IMR-90 (cell line): ENCODE measurements around the gene UNK. TPM values are rescaled to one million over a fixed set of nuclear protein-coding genes. Genes with fewer than 3 reads are reported as not detected.

ENCODE experiments used
- ATAC-seq: fragments of 200-7000 bp; cut with Tn5 transposase; 2 replicates; pipeline ENCODE4 v1.9.1; 2020; ENCODE audit warnings: low read depth, mild to moderate bottlenecking, moderate library complexity
- BruUV-seq: library from RNA; stranded (reverse); fragments of 400-500 nt; replicated peaks from 2 replicates; lab custom pipeline; 2021; lab: Mats Ljungman, UMichigan
- CTCF ChIA-PET: fragments of 300-600 bp; formaldehyde crosslinking; extraction: SDS; loops from one replicate; lab custom pipeline; 2021; ENCODE audit warnings: antibody characterized with exemption; lab: Yijun Ruan, JAX
- POLR2A ChIA-PET: fragments of 300-600 bp; sonication (Branson Sonifier 250); formaldehyde crosslinking; loops from one replicate; lab custom pipeline; 2022; ENCODE audit warnings: antibody characterized with exemption; ENCODE audit not compliant: unreplicated experiment; lab: Charles Lee
- DNase-seq: peaks from one replicate; pipeline ENCODE4 v3.0.0; 2013
- H2AFZ ChIP-seq: replicated peaks from 2 replicates; pipeline ENCODE3; 2013; ENCODE audit warnings: low read length, mild to moderate bottlenecking; ENCODE audit not compliant: poor library complexity
- H2AK5ac ChIP-seq: 2 replicates; pipeline ENCODE4 v1.6.1; 2013; ENCODE audit warnings: low read depth, low read length, inconsistent platforms
- H2AK9ac ChIP-seq: replicated peaks from 2 replicates; pipeline ENCODE3; 2013; ENCODE audit warnings: mild to moderate bottlenecking, low read depth, low read length, moderate library complexity; ENCODE audit not compliant: poor library complexity
- H2BK120ac ChIP-seq: 2 replicates; pipeline ENCODE4 v1.6.1; 2013; ENCODE audit warnings: low read depth, low read length, inconsistent platforms
- H2BK15ac ChIP-seq: 3 replicates; pipeline ENCODE4 v1.6.1; 2013; ENCODE audit warnings: low read depth, low read length, inconsistent platforms
- H2BK20ac ChIP-seq: 2 replicates; pipeline ENCODE4 v1.6.1; 2013; ENCODE audit warnings: low read depth, mild to moderate bottlenecking, inconsistent platforms, low read length, moderate library complexity
- H2BK5ac ChIP-seq: 2 replicates; pipeline ENCODE4 v1.6.1; 2013; ENCODE audit warnings: mild to moderate bottlenecking, low read depth, low read length, inconsistent platforms; ENCODE audit not compliant: poor library complexity, severe bottlenecking
- H3K14ac ChIP-seq: replicated peaks from 2 replicates; pipeline ENCODE4 v1.6.1; 2013; ENCODE audit warnings: low read depth, low read length, inconsistent platforms
- H3K18ac ChIP-seq: 2 replicates; pipeline ENCODE4 v1.6.1; 2013; ENCODE audit warnings: low read depth, low read length, control low read depth
- H3K23ac ChIP-seq: 2 replicates; pipeline ENCODE4 v1.6.1; 2013; ENCODE audit warnings: low read depth, low read length, inconsistent platforms
- H3K27ac ChIP-seq: 2 replicates; pipeline ENCODE4 v1.5.1; 2013; ENCODE audit warnings: mild to moderate bottlenecking, control low read depth, low read length; ENCODE audit not compliant: insufficient read depth
- H3K27me3 ChIP-seq: 2 replicates; pipeline ENCODE4 v1.6.1; 2013; ENCODE audit warnings: low read length; ENCODE audit not compliant: control insufficient read depth, insufficient read depth
- H3K36me3 ChIP-seq: 2 replicates; pipeline ENCODE4 v1.6.1; 2013; ENCODE audit warnings: low read length, mixed read lengths; ENCODE audit not compliant: control insufficient read depth, insufficient read depth
- H3K4ac ChIP-seq: 2 replicates; pipeline ENCODE4 v1.6.1; 2013; ENCODE audit warnings: low read depth, low read length, inconsistent platforms
- H3K4me1 ChIP-seq: 2 replicates; pipeline ENCODE4 v1.6.1; 2013; ENCODE audit warnings: low read length, mixed read lengths; ENCODE audit not compliant: control insufficient read depth, insufficient read depth
- H3K4me2 ChIP-seq: 2 replicates; pipeline ENCODE4 v1.6.1; 2013; ENCODE audit warnings: low read depth, mild to moderate bottlenecking, control low read depth, low read length, moderate library complexity
- H3K4me3 ChIP-seq: 2 replicates; pipeline ENCODE4 v1.5.1; 2013; ENCODE audit warnings: low read depth, mild to moderate bottlenecking, control low read depth, low read length, moderate library complexity; ENCODE audit not compliant: insufficient read depth
- H3K56ac ChIP-seq: 2 replicates; pipeline ENCODE4 v1.6.1; 2013; ENCODE audit warnings: low read length, inconsistent platforms; ENCODE audit not compliant: insufficient read depth; ENCODE audit errors: extremely low read depth
- H3K79me1 ChIP-seq, 2 experiments: 2 replicates each; pipeline ENCODE4 v1.6.1; 2013; ENCODE audit warnings: low read length in 2 of 2, inconsistent platforms in 1 of 2, low read depth in 1 of 2
- H3K9ac ChIP-seq: 2 replicates; pipeline ENCODE4 v1.6.1; 2013; ENCODE audit warnings: low read depth, low read length, control low read depth
- H3K9me1 ChIP-seq: 2 replicates; pipeline ENCODE4 v1.6.1; 2013; ENCODE audit warnings: low read length, inconsistent platforms; ENCODE audit not compliant: insufficient read depth
- H3K9me3 ChIP-seq: 2 replicates; pipeline ENCODE4 v1.6.1; 2013; ENCODE audit warnings: low read length; ENCODE audit not compliant: control insufficient read depth, insufficient read depth
- H4K20me1 ChIP-seq: 2 replicates; pipeline ENCODE4 v1.6.1; 2013; ENCODE audit warnings: low read length, inconsistent platforms; ENCODE audit not compliant: insufficient read depth
- H4K5ac ChIP-seq: 2 replicates; pipeline ENCODE4 v1.6.1; 2013; ENCODE audit warnings: mild to moderate bottlenecking, low read depth, low read length, control low read depth
- H4K8ac ChIP-seq, 2 experiments: 2 replicates each; pipeline ENCODE4 v1.6.1; 2013; ENCODE audit warnings: low read depth in 2 of 2, low read length in 2 of 2, control low read depth in 1 of 2, inconsistent platforms in 1 of 2
- H4K91ac ChIP-seq: 2 replicates; pipeline ENCODE4 v1.6.1; 2013; ENCODE audit warnings: low read depth, low read length, inconsistent platforms; ENCODE audit not compliant: insufficient read depth
- BHLHE40 ChIP-seq: fragments of 150-350 bp; IDR thresholded peaks from 2 replicates; pipeline ENCODE4 v1.6.1; 2016; ENCODE audit warnings: mild to moderate bottlenecking, low read depth, low read length
- CEBPB ChIP-seq: IDR thresholded peaks from 2 replicates; pipeline ENCODE4 v1.6.1; 2012; ENCODE audit warnings: low read depth, low read length, improper control_type of control experiment
- CHD1 ChIP-seq: IDR thresholded peaks from 2 replicates; pipeline ENCODE4 v1.6.1; 2012; ENCODE audit warnings: low read depth, low read length, improper control_type of control experiment
- FOS ChIP-seq: fragments of 150-350 bp; IDR thresholded peaks from 2 replicates; pipeline ENCODE4 v1.6.1; 2016; ENCODE audit warnings: low read depth, low read length
- MAFK ChIP-seq: IDR thresholded peaks from 2 replicates; pipeline ENCODE4 v1.6.1; 2012; ENCODE audit warnings: low read depth, low read length, improper control_type of control experiment
- MAZ ChIP-seq: IDR thresholded peaks from 2 replicates; pipeline ENCODE4 v1.6.1; 2012; ENCODE audit warnings: low read depth, mild to moderate bottlenecking, low read length, improper control_type of control experiment, moderate library complexity, borderline replicate concordance
- NFE2L2 ChIP-seq: fragments of 150-350 bp; IDR thresholded peaks from 2 replicates; pipeline ENCODE4 v1.6.1; 2016; ENCODE audit warnings: low read depth, mild to moderate bottlenecking, low read length
- RAD21 ChIP-seq: IDR thresholded peaks from 2 replicates; pipeline ENCODE4 v1.6.1; 2012; ENCODE audit warnings: low read length, improper control_type of control experiment
- RCOR1 ChIP-seq: IDR thresholded peaks from 2 replicates; pipeline ENCODE4 v1.6.1; 2012; ENCODE audit warnings: mild to moderate bottlenecking, low read length, improper control_type of control experiment; ENCODE audit not compliant: insufficient replicate concordance
- RFX5 ChIP-seq: IDR thresholded peaks from 2 replicates; pipeline ENCODE4 v1.8.0; 2012; ENCODE audit warnings: low read depth, mild to moderate bottlenecking, low read length, moderate library complexity
- SMC3 ChIP-seq: fragments of 150-350 bp; IDR thresholded peaks from 2 replicates; pipeline ENCODE4 v1.6.1; 2016; ENCODE audit warnings: low read depth, mild to moderate bottlenecking, antibody characterized with exemption, low read length, moderate library complexity
- WGBS, 2 experiments: methylation state at CpG; one replicate each; pipeline versions ENCODE4 v1.1.5 to v1.1.7; 2013; ENCODE audit warnings: missing lambda C conversion rate in 2 of 2; ENCODE audit not compliant: insufficient read length in 1 of 2; ENCODE audit errors: extremely low coverage in 2 of 2; 5-methylcytosine and 5-hydroxymethylcytosine counted together
- dilution Hi-C: fragments of 300-500 bp; cut with HindIII; formaldehyde crosslinking; loops from one replicate; pipeline ENCODE4 v1.14.3; 2018; ENCODE audit warnings: low sequenced_read_pairs; ENCODE audit not compliant: unreplicated experiment
- in situ Hi-C: fragments of 300-500 bp; cut with MboI; formaldehyde crosslinking; loops from 3 replicates; pipeline ENCODE4 v1.14.3; 2019; ENCODE audit warnings: low sequenced_read_pairs, inconsistent platforms, mixed read lengths
- intact Hi-C: fragments of 100-400 bp; cut with micrococcal nuclease; formaldehyde crosslinking; loops from 2 replicates; pipeline ENCODE4 v1.10.0; 2022
- polyA plus RNA-seq, 3 experiments: library from polyadenylated mRNA; depleted of rRNA; stranded (reverse); fragments of >200 nt; gene quantifications; 2 replicates each; pipeline ENCODE4 v1.2.3, GENCODE V29; 2012; ENCODE audit warnings: low replicate concordance in 1 of 3
- total RNA-seq: library from RNA; depleted of rRNA; stranded (reverse); fragments of >200 nt; gene quantifications from 2 replicates; pipeline ENCODE4 v1.2.3, GENCODE V29; 2012
- TF ChIP-seq, protein P1 (sequence below): fragments of 150-350 bp; IDR thresholded peaks from 2 replicates; pipeline ENCODE4 v1.6.1; 2017; ENCODE audit warnings: mild to moderate bottlenecking, antibody characterized with exemption, low read length, low read depth
- TF ChIP-seq, protein P2 (sequence below): conservative IDR thresholded peaks from 2 replicates; pipeline ENCODE4 v1.5.1; 2012; ENCODE audit warnings: mild to moderate bottlenecking, low read depth, low read length, improper control_type of control experiment
- TF ChIP-seq, protein P3 (sequence below): fragments of 150-350 bp; IDR thresholded peaks from 2 replicates; pipeline ENCODE4 v1.6.1; 2016; ENCODE audit warnings: low read depth, mild to moderate bottlenecking, low read length, moderate library complexity, borderline replicate concordance

The UNK gene
- total and polyA plus RNA-seq, 2 of the 4 experiments (the other 2 are of a cell fraction) = 15.4 to 17.3 TPM

DNA sequence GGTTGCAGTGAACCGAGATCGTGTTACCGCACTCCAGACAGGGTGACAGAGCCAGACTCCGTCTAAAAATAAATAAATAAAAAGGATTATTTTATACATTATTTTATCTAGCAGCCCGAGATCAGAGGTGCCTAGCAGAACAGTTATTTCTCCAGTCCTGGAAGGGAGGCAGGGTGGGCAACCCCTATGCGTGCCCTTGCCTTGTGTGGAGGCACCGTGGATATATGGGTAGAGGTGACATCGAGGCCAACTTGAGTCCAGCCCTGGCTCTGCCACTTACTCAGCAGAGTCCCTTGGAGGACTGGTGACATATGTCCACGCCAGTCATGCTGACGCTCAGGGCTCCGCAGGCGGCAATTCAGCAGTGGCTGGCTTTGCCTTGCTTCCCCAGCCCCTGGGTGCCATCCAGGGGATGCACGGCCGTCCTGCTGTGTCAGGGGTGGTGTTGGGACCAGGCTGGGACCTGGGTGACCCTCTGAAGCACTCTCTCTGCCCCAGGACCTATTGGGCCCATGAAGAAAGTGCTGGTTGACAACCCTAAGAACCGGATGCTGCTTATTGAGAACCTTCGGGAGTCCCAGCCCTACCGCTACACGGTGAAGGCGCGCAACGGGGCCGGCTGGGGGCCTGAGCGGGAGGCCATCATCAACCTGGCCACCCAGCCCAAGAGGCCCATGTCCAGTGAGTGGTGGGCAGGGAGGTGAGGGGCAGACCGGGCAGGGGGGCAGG lies 32.8 kb upstream of the UNK start:
- Histone ChIP-seq H4K91ac (no peak overlapping the region), H4K8ac (no peak overlapping the region), H3K4ac (no peak overlapping the region), H3K23ac (no peak overlapping the region), H2AK5ac (no peak overlapping the region), H4K5ac (no peak overlapping the region), H4K20me1 (no peaks in the 10 kb centered on the region), H3K4me1 (peaks cover 6% of the 10 kb centered on the region), H2BK120ac (no peak overlapping the region), H3K27me3 (no peaks in the 10 kb centered on the region; the same call in 1 of the 2 replicates), H2BK5ac (no peak overlapping the region), H3K79me1 (no peaks in the 10 kb centered on the region), H3K18ac (no peak overlapping the region), H2AFZ (no peak overlapping the region), H3K9ac (no peak overlapping the region), H3K4me3 (no peak overlapping the region), H2BK20ac (no peak overlapping the region), H3K56ac (no peak overlapping the region), H3K36me3 (no peaks in the 10 kb centered on the region), H2BK15ac (no peak overlapping the region), H2AK9ac (no peak overlapping the region), H3K9me1 (0 out of 2 replicates have a peak, but pooled peaks cover 3% of the 10 kb centered on the region), H3K9me3 (no peaks in the 10 kb centered on the region), H3K27ac (no peak overlapping the region), H3K4me2 (no peak overlapping the region), H3K14ac (no peak overlapping the region)
- no peak for ATAC-seq
- dilution Hi-C loops (no loop called here), intact Hi-C loops (no loop called here), in situ Hi-C loops (no loop called here)
- DNase-seq = no peak
- 83% methylated on average over 6 of the region's 24 CpGs; no CpG with 5 or more reads in 1 of the 2 experiments for WGBS, 2 experiments
- ChIA-PET POLR2A (no interaction called here), CTCF (no interaction called here)
- TF ChIP-seq FOS (no peak), BHLHE40 (no peak), RAD21 (no peak), RCOR1 (no peak), MAFK (no peak), CEBPB (no peak), MAZ (no peak), CHD1 (no peak), SMC3 (no peak), NFE2L2 (no peak), RFX5 (no peak)
- TF ChIP-seq, protein P1, sequence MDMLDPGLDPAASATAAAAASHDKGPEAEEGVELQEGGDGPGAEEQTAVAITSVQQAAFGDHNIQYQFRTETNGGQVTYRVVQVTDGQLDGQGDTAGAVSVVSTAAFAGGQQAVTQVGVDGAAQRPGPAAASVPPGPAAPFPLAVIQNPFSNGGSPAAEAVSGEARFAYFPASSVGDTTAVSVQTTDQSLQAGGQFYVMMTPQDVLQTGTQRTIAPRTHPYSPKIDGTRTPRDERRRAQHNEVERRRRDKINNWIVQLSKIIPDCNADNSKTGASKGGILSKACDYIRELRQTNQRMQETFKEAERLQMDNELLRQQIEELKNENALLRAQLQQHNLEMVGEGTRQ = no peak
- TF ChIP-seq, protein P2, sequence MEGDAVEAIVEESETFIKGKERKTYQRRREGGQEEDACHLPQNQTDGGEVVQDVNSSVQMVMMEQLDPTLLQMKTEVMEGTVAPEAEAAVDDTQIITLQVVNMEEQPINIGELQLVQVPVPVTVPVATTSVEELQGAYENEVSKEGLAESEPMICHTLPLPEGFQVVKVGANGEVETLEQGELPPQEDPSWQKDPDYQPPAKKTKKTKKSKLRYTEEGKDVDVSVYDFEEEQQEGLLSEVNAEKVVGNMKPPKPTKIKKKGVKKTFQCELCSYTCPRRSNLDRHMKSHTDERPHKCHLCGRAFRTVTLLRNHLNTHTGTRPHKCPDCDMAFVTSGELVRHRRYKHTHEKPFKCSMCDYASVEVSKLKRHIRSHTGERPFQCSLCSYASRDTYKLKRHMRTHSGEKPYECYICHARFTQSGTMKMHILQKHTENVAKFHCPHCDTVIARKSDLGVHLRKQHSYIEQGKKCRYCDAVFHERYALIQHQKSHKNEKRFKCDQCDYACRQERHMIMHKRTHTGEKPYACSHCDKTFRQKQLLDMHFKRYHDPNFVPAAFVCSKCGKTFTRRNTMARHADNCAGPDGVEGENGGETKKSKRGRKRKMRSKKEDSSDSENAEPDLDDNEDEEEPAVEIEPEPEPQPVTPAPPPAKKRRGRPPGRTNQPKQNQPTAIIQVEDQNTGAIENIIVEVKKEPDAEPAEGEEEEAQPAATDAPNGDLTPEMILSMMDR = no peak
- TF ChIP-seq, protein P3, sequence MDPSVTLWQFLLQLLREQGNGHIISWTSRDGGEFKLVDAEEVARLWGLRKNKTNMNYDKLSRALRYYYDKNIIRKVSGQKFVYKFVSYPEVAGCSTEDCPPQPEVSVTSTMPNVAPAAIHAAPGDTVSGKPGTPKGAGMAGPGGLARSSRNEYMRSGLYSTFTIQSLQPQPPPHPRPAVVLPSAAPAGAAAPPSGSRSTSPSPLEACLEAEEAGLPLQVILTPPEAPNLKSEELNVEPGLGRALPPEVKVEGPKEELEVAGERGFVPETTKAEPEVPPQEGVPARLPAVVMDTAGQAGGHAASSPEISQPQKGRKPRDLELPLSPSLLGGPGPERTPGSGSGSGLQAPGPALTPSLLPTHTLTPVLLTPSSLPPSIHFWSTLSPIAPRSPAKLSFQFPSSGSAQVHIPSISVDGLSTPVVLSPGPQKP = no peak
- no TSS peak for BruUV-seq
